Effector memory CD8-positive, alpha-beta T cell (primary cell): ENCODE measurements around the gene TAT.
"Not testable (repeated sequence)": the region's sequence is repeated elsewhere in the genome, so short reads cannot be mapped to it uniquely, and the experiment has no call there.

Source experiments
- ATAC-seq: fragments of 150-1000 bp; cut with Tn5 transposase; replicated peaks from 2 replicates; pipeline ENCODE4 v1.10.0; 2021; ENCODE audit warnings: mild to moderate bottlenecking, moderate library complexity
- DNase-seq, 3 experiments: peaks; one replicate each; pipeline ENCODE4 v3.0.0; 2021
- H3K27ac Mint-ChIP-seq, 2 donors: one replicate each; pipeline ENCODE4 v1.8.0; 2022; ENCODE audit warnings: mild to moderate bottlenecking in 2 of 2, mixed read lengths in 2 of 2, moderate library complexity in 2 of 2
- H3K27me3 Mint-ChIP-seq, 2 donors: one replicate each; pipeline ENCODE4 v1.8.0; 2022; ENCODE audit warnings: mixed read lengths in 2 of 2
- H3K36me3 Mint-ChIP-seq: one replicate; pipeline ENCODE4 v1.8.0; 2022; ENCODE audit warnings: mild to moderate bottlenecking, moderate library complexity, mixed read lengths; ENCODE audit not compliant: insufficient read depth
- H3K4me1 Mint-ChIP-seq, 2 donors: one replicate each; pipeline ENCODE4 v1.8.0; 2022; ENCODE audit warnings: low read depth in 2 of 2, mixed read lengths in 2 of 2
- H3K4me3 Mint-ChIP-seq, 2 donors: one replicate each; pipeline ENCODE4 v1.8.0; 2022; ENCODE audit warnings: mild to moderate bottlenecking in 2 of 2, mixed read lengths in 2 of 2, moderate library complexity in 2 of 2
- H3K9me3 Mint-ChIP-seq, 2 donors: one replicate each; pipeline ENCODE4 v1.8.0; 2022; ENCODE audit warnings: mixed read lengths in 2 of 2

TAT gene

DNA sequence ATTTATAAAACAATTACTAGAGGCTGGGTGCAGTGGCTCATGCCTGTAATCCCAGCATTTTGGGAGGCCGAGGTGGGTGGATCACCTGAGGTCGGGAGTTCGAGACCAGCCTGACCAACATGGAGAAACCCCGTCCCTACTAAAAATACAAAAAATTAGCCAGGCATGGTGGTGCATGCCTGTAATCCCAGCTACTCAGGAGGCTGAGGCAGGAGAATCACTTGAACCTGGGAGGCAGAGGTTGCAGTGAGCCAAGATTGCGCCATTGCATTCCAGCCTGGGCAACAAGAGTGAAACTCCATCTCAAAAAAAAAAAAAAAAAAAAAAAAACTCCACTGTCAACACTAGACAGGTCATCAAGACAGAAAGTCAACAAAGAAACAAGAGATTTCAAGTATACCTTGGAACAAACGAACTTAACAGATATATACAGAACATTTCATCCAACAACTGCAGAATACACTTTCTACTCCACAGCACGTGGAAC lies 18.5 kb upstream of the TAT start:
- H3K9me3 Mint-ChIP-seq, H3K4me1 Mint-ChIP-seq: not testable (repeated sequence)
- peaks cover 66 to 79% of the 10 kb centered on the region in 2 donors for H3K27me3 Mint-ChIP-seq

DNA sequence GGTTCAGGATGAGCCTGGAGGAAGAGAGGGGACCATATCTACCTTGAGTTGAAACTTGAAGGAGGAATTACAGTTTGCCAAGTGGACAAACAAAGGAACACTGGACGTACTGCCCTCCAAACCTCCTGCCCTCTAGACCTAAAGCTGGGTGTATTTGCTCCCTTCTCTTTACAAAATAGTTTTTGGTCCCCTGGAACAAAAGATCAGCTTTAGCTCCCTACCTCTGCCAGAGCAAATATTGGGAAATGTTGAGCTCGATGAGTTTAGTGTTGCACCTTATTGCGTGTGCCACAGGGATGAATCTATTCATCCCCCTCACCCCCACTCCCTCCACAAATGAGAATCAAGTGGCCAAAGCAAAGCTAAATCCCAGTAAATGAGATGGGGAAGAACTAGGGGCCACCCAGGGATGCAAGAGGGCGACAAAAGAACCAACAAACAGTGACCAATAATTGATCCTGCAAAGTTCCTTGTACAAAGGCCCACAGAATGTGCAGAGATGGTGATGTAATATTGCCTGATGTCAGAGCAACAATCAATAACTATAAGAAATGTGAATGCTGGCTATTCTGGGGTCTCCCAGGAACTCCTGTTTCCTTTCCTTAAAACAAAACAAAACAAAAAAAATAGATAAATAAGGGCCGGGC lies 17.2 kb upstream of the TAT start:
- Mint-ChIP-seq H3K27me3 (peaks cover 62 to 76% of the 10 kb centered on the region in 2 donors), H3K4me3 (no peak overlapping the region), H3K36me3 (no peaks in the 10 kb centered on the region), H3K27ac (no peak overlapping the region), H3K4me1 (no peaks in the 10 kb centered on the region), H3K9me3 (no peaks in the 10 kb centered on the region)
- no peak for ATAC-seq
- DNase-seq: no peak

More for the DNA sequence above, 18.5 kb upstream of the TAT start:
- H3K4me3 Mint-ChIP-seq, ATAC-seq, H3K27ac Mint-ChIP-seq, DNase-seq, H3K36me3 Mint-ChIP-seq: not testable (repeated sequence)

DNA sequence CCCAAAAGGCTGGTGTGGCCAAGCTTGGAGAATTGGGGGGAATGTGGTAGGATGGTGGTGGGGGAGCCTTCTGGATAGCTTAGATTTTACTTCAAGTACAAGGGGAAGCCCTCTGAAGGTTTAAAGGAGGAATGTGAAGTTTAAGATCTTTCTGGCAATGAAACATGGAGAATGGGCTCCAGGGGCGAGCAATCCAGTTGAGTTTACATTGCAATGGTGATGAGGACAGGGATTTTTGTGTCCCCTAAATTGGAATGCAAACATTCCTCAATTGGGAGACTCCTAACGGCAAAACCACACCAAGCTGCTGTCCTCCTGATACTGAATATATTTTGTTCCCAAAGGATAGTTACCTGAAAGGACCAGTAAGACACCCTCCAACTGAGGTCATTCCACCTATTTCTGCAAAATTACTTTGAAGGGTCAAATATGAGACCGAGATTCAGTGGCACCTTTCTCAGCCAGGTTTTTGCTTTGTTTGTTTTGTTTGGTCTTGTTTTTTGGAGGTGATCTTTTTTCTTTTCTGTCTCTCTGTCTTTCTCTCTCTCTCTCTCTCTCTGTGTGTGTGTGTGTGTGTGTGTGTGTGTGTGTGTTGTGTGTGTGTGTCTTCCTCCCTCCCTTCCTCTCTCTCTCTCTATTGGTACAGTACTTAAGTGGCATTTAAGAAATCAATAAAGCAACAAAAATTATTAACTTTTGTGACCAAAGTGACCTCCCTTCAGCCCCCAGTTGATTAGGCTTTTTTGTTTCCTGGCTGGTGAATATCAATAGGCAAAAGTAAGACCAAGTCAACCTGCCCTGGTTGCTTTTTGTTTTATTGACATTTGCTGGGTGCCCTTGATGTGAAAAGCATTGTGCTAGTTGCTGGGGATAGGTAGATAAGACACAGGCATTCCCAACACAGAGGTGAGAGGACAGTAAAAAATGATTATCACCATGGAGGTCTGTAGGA lies 16.4 kb upstream of the TAT start:
- H3K4me1 Mint-ChIP-seq: no peaks in the 10 kb centered on the region
- no peak overlapping the region for H3K4me3 Mint-ChIP-seq
- H3K36me3 Mint-ChIP-seq: no peaks in the 10 kb centered on the region
- no peak overlapping the region for H3K27ac Mint-ChIP-seq
- H3K27me3 Mint-ChIP-seq: peaks cover 58 to 74% of the 10 kb centered on the region in 2 donors
- no peak for DNase-seq
- H3K9me3 Mint-ChIP-seq: no peaks in the 10 kb centered on the region
- no peak for ATAC-seq

DNA sequence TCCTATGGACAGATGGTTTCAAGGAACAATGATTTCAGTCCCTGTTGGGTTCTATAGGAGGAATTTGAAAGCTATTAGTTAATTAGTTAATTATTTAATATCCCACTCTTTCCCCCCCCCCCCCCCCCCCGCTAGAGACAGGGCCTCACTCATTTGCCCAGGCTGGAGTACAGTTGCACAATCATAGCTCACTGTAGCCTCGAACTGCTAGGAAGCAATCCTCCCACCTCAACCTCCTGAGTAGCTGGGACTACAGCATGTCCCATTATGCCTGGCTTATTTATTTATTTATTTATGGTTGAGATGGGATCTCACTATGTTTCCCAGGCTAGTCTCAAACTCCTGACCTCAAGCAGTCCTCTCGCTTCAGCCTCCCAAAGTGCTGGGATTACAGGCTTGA lies 15.0 kb upstream of the TAT start:
- H3K4me3 Mint-ChIP-seq: no peak overlapping the region
- H3K27me3 Mint-ChIP-seq: peaks cover 56 to 75% of the 10 kb centered on the region in 2 donors
- DNase-seq: no peak
- H3K36me3 Mint-ChIP-seq: no peaks in the 10 kb centered on the region
- H3K4me1 Mint-ChIP-seq: no peaks in the 10 kb centered on the region
- no peak overlapping the region for H3K27ac Mint-ChIP-seq
- no peak for ATAC-seq
- H3K9me3 Mint-ChIP-seq: no peaks in the 10 kb centered on the region

GRCh38 chr16:71590584-71590983 lies 13.7 kb upstream of the TAT start:
- Mint-ChIP-seq H3K9me3 (no peaks in the 10 kb centered on the region), H3K27ac (no peak overlapping the region), H3K4me1 (no peaks in the 10 kb centered on the region), H3K27me3 (peaks cover 60 to 77% of the 10 kb centered on the region in 2 donors), H3K36me3 (no peaks in the 10 kb centered on the region), H3K4me3 (no peak overlapping the region)
- ATAC-seq: no peak
- DNase-seq: no peak

GRCh38 chr16:71590071-71590470 lies 13.2 kb upstream of the TAT start:
- H3K27ac Mint-ChIP-seq, H3K36me3 Mint-ChIP-seq, DNase-seq, H3K9me3 Mint-ChIP-seq, ATAC-seq, H3K4me1 Mint-ChIP-seq, H3K4me3 Mint-ChIP-seq: not testable (repeated sequence)
- H3K27me3 Mint-ChIP-seq: peaks cover 65 to 82% of the 10 kb centered on the region in 2 donors

DNA sequence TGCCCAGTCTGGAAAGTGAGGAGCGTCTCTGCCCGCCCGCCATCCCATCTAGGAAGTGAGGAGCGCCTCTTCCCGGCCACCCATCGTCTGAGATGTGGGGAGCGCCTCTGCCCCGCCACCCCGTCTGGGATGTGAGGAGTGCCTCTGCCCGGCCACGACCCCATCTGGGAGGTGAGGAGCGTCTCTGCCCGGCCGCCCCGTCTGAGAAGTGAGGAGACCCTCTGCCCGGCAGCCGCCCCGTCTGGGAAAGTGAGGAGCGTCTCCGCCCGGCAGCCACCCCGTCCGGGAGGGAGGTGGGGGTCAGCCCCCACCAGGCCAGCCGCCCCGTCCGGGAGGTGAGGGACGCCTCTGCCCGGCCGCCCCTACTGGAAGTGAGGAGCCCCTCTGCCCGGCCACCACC lies 12.4 kb upstream of the TAT start:
- H3K27ac Mint-ChIP-seq, H3K36me3 Mint-ChIP-seq, H3K9me3 Mint-ChIP-seq, DNase-seq, H3K4me3 Mint-ChIP-seq, ATAC-seq, H3K4me1 Mint-ChIP-seq: not testable (repeated sequence)
- H3K27me3 Mint-ChIP-seq: peaks cover 70 to 80% of the 10 kb centered on the region in 2 donors

DNA sequence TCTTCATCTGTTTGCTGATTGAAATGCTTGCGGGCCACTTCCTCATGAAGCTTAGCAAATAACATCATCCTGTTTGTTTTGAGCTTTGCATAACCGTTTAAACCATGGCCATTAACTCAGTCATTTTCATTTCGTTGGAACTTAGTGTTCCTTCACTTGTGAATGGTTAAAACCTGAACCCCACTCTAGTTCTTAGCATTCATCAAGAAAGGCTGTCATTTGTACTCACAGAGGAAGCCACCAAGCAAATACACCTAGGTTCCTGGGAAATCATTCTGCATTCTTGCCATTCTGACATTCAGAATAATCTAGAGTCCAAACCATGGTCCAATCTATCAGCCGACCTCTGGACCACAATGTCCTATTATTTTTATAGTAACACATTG lies 8.4 kb upstream of the TAT start:
- H3K27ac Mint-ChIP-seq: no peak overlapping the region
- H3K4me1 Mint-ChIP-seq: no peaks in the 10 kb centered on the region
- H3K27me3 Mint-ChIP-seq: peaks cover 47 to 56% of the 10 kb centered on the region in 2 donors
- no peaks in the 10 kb centered on the region for H3K9me3 Mint-ChIP-seq
- H3K4me3 Mint-ChIP-seq: no peak overlapping the region
- DNase-seq (no peak), ATAC-seq (no peak)
- H3K36me3 Mint-ChIP-seq: no peaks in the 10 kb centered on the region

GRCh38 chr16:71584543-71585317 lies 7.8 kb upstream of the TAT start:
- H3K36me3 Mint-ChIP-seq: no peaks in the 10 kb centered on the region
- H3K27me3 Mint-ChIP-seq: peaks cover 45 to 61% of the 10 kb centered on the region in 2 donors
- H3K27ac Mint-ChIP-seq: no peak overlapping the region
- no peaks in the 10 kb centered on the region for H3K4me1 Mint-ChIP-seq
- ATAC-seq (no peak), DNase-seq (no peak)
- no peak overlapping the region for H3K4me3 Mint-ChIP-seq
- H3K9me3 Mint-ChIP-seq: no peaks in the 10 kb centered on the region

DNA sequence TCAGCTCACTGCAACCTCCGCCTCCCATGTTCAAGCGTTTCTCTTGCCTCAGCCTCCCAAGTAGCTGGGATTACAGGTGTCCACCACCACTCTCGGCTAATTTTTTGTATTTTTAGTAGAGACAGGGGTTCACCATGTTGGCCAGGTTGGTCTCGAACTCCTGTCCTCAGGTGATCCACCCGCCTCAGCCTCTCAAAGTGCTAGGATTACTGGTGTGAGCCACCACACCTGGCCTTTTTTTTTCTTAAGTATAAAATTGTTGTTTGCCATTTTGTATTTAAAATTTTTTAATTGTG lies 5.6 kb upstream of the TAT start:
- not testable (repeated sequence) for H3K4me3 Mint-ChIP-seq, H3K9me3 Mint-ChIP-seq, H3K27ac Mint-ChIP-seq, ATAC-seq, H3K4me1 Mint-ChIP-seq, H3K36me3 Mint-ChIP-seq, DNase-seq
- peaks cover 35 to 51% of the 10 kb centered on the region in 2 donors for H3K27me3 Mint-ChIP-seq

DNA sequence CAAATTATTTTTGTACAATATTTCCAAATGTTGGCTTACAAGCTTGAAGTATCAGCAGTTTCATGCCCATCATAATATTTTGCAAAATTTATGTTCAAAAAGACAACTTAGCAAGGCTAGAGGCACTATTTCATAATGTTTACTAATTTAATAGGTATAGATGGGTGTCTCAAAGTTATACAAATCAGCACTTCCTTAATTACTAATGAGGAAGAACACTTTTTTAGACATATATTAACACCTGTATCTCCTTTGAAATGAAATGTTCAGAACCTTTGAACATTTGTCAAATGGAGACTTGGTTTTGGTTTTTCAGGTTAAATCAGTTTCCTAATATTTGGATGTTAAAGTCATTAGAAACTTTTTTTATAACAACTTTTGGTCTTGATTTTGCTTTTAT lies 2.2 kb downstream of the TAT start:
- ATAC-seq: no peak
- H3K27ac Mint-ChIP-seq: no peak overlapping the region
- peaks cover 3% of the 10 kb centered on the region for H3K36me3 Mint-ChIP-seq
- H3K4me1 Mint-ChIP-seq: no peaks in the 10 kb centered on the region
- peaks cover 17 to 48% of the 10 kb centered on the region in 2 donors for H3K27me3 Mint-ChIP-seq
- H3K4me3 Mint-ChIP-seq: no peak overlapping the region
- no peak for DNase-seq
- H3K9me3 Mint-ChIP-seq: no peaks in the 10 kb centered on the region

DNA sequence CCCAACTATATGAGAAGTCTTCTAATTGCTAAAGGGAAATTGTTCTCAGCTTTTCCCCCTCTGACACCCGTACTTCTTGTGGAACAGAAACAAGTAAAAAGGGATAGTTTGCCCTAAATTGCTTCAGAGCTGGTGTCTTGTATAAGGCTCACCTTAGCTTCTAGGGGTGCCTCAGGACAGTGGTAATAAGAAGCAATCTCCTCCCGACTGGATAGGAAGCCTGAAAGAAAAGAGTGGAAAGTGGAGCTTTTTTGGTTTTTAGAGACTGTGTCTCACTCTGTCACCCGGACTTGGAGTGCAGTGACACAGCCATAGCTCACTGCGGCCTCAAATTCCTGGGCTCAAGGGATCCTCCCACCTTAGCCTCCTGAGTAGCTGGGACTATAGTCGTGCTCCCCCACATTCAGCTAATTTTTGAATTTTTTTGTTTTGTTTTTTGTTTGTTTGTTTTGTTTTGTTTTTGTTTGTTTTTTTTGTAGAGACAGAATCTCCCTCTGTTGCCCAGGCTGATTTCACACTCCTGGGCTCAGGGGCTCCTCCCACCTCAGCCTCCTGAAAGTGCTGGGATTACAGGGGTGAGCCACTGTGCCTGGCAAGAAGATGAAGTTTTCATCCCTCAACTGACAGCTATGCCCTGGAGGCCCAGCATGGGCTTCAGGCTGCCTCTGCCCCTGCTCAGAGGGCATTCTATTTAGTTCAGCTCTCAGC lies 3.4 kb downstream of the TAT start:
- peaks cover under 1% of the 10 kb centered on the region for H3K36me3 Mint-ChIP-seq
- H3K27me3 Mint-ChIP-seq: peaks cover 21 to 50% of the 10 kb centered on the region in 2 donors
- ATAC-seq: no peak
- H3K27ac Mint-ChIP-seq: no peak overlapping the region
- DNase-seq: no peak
- H3K4me3 Mint-ChIP-seq: no peak overlapping the region
- no peaks in the 10 kb centered on the region for H3K9me3 Mint-ChIP-seq
- no peaks in the 10 kb centered on the region for H3K4me1 Mint-ChIP-seq

DNA sequence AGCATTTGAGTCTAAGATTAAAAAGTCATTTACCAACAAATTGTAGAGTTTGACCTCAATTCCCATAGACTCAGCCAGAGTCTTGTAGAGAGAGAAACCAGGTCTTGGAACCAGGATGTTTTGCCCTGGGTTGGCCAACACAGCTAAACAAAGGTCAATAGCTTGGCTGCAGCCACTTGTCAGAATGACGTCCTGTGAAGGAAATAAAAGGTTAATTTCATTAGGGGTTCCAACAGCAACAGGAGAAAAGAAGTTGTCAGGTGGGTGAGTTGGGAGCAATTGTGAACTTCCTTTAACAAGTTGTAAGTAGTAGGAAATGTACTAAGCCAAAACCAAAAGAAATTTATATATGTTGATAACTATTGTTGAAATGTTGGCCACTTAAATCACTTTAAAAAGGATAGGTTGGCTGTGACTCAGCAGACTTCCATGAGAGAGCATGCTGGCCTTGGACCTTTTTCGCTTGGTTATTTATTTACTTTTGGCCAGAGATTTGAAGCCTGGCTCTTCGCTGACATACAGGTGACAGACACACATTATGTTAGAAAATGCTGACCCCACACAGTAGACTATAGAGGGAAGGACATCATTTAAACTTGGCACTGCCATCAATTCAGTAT lies 4.3 kb downstream of the TAT start:
- no peak for DNase-seq
- Mint-ChIP-seq H3K4me3 (no peak overlapping the region), H3K36me3 (no peaks in the 10 kb centered on the region), H3K9me3 (no peaks in the 10 kb centered on the region), H3K27ac (no peak overlapping the region), H3K4me1 (no peaks in the 10 kb centered on the region), H3K27me3 (peaks cover 21 to 51% of the 10 kb centered on the region in 2 donors)
- ATAC-seq: no peak
